ENCODE results near the gene TSC22D1.

Gene TSC22D1

DNA sequence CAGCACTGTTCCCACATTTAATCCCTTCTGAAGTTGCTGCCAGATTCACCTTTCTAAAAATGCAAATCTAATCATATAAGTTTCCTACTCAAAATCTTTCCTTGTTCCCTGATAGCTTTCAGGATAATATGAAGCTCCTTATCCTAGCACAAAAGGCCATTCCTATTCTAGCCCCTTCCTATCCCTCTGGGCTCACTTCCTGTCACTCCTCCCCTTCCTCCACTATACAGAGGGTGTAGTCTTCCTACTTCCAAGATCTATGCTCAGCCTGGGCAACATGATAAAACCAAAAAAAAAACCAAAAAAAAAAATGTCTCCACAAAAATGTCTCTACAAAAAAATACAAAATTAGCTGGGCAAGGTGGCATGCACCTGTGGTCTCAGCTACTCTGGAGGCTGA, 78.3 kb downstream of the TSC22D1 start:
- H3K27me3 ChIP-seq (ENCODE audit: control insufficient read depth, insufficient read depth, low read length): no peaks in the 10 kb centered on the region
- no peak overlapping the region for H3K4me3 ChIP-seq (ENCODE audit: low read length)
- H3K36me3 ChIP-seq (ENCODE audit: control insufficient read depth, insufficient read depth, low read length): no peaks in the 10 kb centered on the region
- no peak overlapping the region for H3K9ac ChIP-seq (ENCODE audit: low read length)
- H3K4me1 ChIP-seq (ENCODE audit: control insufficient read depth, insufficient read depth, low read length): no peaks in the 10 kb centered on the region
- no peaks in the 10 kb centered on the region for H3K9me3 ChIP-seq (ENCODE audit: control insufficient read depth, low read length)

DNA sequence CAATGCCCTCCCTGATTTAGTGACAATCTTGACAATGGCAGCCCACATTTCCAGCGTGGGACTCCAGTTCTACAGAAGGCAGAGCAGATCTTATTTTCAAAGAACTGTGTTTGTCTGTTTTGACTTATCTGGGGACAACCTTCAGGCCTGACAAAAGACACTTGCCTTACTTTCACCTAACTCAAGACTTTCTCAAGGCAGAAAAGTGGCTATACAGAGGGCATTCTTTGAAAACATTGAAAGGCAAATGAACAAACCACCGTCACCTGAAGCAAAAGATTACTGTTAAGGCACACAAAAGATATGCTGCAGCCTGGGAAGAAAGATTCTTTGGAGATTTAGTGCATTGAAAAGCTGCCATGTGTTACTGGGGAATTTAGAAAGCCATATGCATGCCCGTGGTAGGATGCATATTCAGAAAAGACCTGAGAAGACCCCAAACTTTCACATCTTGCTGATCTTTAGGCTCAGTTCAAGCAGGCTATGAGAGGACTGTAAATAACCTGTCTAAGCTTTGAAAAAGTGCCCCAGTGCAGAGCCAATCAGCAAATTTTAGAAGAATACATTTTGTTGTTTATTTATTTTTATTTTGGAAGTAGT, 82.8 kb downstream of the TSC22D1 start:
- H3K36me3 ChIP-seq (ENCODE audit: control insufficient read depth, insufficient read depth, low read length): no peaks in the 10 kb centered on the region

DNA sequence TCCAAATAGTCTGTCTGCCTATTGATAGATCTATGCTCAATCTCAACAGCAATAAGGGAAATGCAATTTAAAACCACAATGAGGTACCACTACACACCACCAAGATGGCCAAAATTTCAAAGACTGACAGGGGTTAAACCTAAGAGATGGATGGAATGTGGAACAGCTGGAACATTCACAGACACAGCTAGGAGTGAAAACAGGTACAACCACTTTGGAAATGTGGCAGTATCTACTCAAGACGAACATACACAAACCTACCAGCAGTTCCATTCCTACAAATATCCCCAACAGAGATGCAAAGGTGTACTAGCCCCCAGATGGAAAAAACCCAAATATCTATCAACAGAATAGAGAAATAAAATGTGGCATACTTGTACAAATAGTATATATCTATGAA, 86.4 kb downstream of the TSC22D1 start:
- Histone ChIP-seq H3K4me3 (ENCODE audit: low read length) (no peak overlapping the region), H3K9me3 (ENCODE audit: control insufficient read depth, low read length) (no peaks in the 10 kb centered on the region), H3K27me3 (ENCODE audit: control insufficient read depth, insufficient read depth, low read length) (no peaks in the 10 kb centered on the region), H3K4me1 (ENCODE audit: control insufficient read depth, insufficient read depth, low read length) (no peaks in the 10 kb centered on the region), H3K36me3 (ENCODE audit: control insufficient read depth, insufficient read depth, low read length) (no peaks in the 10 kb centered on the region), H3K9ac (ENCODE audit: low read length) (no peak overlapping the region)

More for the DNA sequence above, 82.8 kb downstream of the TSC22D1 start:
- Histone ChIP-seq H3K9me3 (ENCODE audit: control insufficient read depth, low read length) (no peaks in the 10 kb centered on the region), H3K4me1 (ENCODE audit: control insufficient read depth, insufficient read depth, low read length) (no peaks in the 10 kb centered on the region), H3K4me3 (ENCODE audit: low read length) (no peak overlapping the region), H3K27me3 (ENCODE audit: control insufficient read depth, insufficient read depth, low read length) (no peaks in the 10 kb centered on the region), H3K9ac (ENCODE audit: low read length) (no peak overlapping the region)

DNA sequence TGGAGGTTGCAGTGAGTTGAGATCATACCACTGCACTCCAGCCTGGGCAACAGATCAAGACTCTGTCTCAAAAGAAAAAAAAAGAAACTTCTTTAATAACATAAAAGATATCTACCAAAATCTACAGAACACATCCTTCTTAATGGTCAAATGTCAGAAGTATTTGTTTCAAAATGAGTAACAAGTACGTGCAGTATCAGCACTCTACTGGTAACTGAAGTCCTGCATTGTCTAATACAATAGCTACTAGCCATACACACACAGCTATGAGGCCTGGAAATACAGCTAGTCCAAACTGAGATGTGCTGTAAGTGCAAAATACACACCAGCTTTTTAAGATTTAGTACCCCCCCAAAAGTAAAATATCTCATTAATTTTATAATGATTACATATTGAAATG, 88.1 kb downstream of the TSC22D1 start:
- Histone ChIP-seq H3K36me3 (ENCODE audit: control insufficient read depth, insufficient read depth, low read length) (no peaks in the 10 kb centered on the region), H3K9ac (ENCODE audit: low read length) (no peak overlapping the region), H3K4me1 (ENCODE audit: control insufficient read depth, insufficient read depth, low read length) (no peaks in the 10 kb centered on the region), H3K4me3 (ENCODE audit: low read length) (no peak overlapping the region), H3K27me3 (ENCODE audit: control insufficient read depth, insufficient read depth, low read length) (no peaks in the 10 kb centered on the region), H3K9me3 (ENCODE audit: control insufficient read depth, low read length) (no peaks in the 10 kb centered on the region)

DNA sequence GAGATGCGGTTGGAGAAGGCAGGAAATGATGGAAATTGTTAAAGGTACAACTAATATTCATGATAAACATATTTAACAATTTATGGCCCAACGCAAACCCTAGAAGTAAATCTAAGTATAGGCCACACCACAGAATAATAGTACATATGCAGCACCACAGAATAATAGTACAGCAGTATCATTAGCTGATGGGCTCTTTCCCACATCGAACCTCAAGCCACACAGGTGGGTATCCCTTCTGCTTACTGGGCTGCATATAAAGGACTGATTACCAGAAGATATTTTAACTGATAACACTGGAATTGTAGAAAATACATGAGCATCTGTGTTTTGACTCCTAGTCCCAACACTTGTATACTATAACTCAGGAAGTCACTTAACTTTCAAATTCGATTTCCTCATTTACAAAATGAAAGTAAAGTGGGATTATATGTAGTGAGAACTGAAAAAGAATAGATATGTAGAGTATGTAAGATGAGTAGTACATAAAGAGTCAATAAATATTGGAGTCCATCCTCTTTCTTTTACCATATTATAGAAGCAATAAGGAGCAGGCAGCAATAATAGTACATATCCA, 91.5 kb downstream of the TSC22D1 start:
- H3K4me1 ChIP-seq (ENCODE audit: control insufficient read depth, insufficient read depth, low read length): no peaks in the 10 kb centered on the region
- no peaks in the 10 kb centered on the region for H3K27me3 ChIP-seq (ENCODE audit: control insufficient read depth, insufficient read depth, low read length)
- H3K9ac ChIP-seq (ENCODE audit: low read length): no peak overlapping the region
- H3K36me3 ChIP-seq (ENCODE audit: control insufficient read depth, insufficient read depth, low read length): no peaks in the 10 kb centered on the region
- no peak overlapping the region for H3K4me3 ChIP-seq (ENCODE audit: low read length)
- no peaks in the 10 kb centered on the region for H3K9me3 ChIP-seq (ENCODE audit: control insufficient read depth, low read length)

DNA sequence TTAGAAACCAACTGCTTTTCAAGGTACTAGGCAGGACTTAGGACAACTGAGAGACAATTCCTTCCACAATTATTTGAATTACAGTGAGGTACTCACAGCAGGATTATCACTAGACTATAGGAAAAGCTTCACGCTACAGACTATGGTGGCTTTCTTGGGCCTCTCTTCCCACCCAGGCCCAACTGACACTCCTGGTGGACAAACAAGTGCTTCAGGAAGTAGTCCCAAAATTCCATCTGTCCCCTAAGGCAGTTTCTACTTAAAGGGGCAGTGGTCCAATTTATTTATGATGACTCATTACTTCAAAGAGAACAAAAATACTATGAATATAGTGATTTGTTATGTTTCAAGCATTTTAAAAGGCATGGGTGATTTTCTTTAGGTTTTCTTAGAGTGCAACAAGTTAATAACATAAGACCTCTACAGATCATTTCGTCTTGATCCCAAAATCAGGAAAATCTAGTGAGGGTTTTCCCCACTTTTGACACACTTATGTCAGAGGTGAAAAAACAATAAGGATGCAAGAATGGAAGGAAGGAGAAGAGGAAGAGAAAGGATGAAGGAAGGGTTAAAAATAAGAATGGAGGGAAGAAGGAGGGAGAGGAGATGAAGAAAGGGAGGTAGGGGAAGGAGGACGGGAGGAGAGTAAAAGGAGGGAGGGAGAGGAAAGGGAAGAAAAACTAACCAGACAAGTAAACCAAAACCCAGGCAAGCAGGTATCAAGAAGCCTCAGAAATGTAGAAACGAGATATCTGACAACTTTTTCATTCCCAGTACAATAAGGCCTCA, 101.8 kb downstream of the TSC22D1 start:
- no peak overlapping the region for H3K4me3 ChIP-seq (ENCODE audit: low read length)
- H3K9me3 ChIP-seq (ENCODE audit: control insufficient read depth, low read length): no peaks in the 10 kb centered on the region
- H3K9ac ChIP-seq (ENCODE audit: low read length): no peak overlapping the region
- peaks cover 7% of the 10 kb centered on the region for H3K4me1 ChIP-seq (ENCODE audit: control insufficient read depth, insufficient read depth, low read length)
- H3K36me3 ChIP-seq (ENCODE audit: control insufficient read depth, insufficient read depth, low read length): no peaks in the 10 kb centered on the region
- no peaks in the 10 kb centered on the region for H3K27me3 ChIP-seq (ENCODE audit: control insufficient read depth, insufficient read depth, low read length)

DNA sequence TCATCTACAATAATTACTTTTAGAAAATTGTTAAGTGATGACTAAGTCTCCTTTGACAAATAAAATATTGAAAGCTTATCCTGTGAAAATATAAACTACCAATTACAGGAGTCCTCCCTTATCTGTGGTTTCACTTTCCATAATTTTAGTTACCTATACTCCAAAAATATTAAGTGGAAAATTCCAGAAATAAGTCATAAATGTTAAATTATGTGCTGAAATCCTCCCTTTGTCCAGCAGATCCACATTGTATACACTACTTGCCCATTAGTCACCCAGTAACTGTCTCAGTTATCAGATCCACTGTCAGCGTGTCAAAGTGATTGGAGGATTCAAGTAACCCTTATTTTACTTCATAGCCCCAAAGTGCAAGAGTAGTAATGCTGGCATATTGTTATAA, 104.4 kb downstream of the TSC22D1 start:
- no peak overlapping the region for H3K4me3 ChIP-seq (ENCODE audit: low read length)
- H3K9me3 ChIP-seq (ENCODE audit: control insufficient read depth, low read length): no peaks in the 10 kb centered on the region
- H3K4me1 ChIP-seq (ENCODE audit: control insufficient read depth, insufficient read depth, low read length): peaks cover 7% of the 10 kb centered on the region
- no peak overlapping the region for H3K9ac ChIP-seq (ENCODE audit: low read length)
- H3K36me3 ChIP-seq (ENCODE audit: control insufficient read depth, insufficient read depth, low read length): no peaks in the 10 kb centered on the region
- no peaks in the 10 kb centered on the region for H3K27me3 ChIP-seq (ENCODE audit: control insufficient read depth, insufficient read depth, low read length)

DNA sequence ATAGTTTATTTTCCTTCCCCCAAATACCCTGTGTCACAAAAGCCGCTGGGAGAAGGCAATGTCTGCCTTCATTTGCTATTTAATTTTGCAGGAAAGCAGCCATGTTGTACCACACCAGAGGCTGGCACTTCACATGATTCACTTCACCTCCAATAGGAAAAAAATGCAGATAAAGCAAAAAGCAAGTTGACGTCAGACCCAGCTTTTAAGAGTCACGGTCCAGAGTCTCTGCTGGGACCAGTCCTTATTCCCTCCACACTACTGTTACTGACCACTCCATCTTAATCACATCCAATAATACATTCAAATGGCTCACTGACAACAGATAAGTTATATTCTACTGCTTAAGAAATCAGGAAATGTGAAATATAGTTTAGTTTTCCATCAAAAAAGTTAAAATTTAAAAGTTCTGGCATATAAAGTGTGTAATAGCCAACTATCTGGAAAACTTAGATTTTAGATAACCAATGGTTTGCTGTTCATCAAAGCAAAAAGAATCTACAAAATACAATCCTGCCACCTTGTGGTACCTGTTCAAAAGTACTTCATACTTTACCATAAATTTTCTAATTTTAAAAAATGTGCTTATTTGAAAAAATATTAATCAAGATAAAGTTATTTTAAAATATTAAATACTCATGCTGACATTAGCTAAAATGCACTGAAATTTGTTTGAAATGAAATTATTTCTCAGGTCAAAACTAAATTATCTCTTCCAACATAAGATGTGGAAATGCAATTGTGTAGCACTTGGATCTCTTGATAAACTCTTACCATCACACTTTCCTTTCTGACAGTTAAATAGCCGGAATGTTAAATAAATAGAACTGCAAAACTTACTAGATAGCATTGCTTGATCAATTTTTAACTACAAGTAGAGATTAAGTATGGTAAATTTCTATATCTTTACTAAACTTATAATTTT, 105.2 kb downstream of the TSC22D1 start:
- H3K4me1 ChIP-seq (ENCODE audit: control insufficient read depth, insufficient read depth, low read length): peaks cover 7% of the 10 kb centered on the region
- no peak overlapping the region for H3K9ac ChIP-seq (ENCODE audit: low read length)
- H3K27me3 ChIP-seq (ENCODE audit: control insufficient read depth, insufficient read depth, low read length): no peaks in the 10 kb centered on the region
- H3K36me3 ChIP-seq (ENCODE audit: control insufficient read depth, insufficient read depth, low read length): no peaks in the 10 kb centered on the region
- no peaks in the 10 kb centered on the region for H3K9me3 ChIP-seq (ENCODE audit: control insufficient read depth, low read length)
- H3K4me3 ChIP-seq (ENCODE audit: low read length): no peak overlapping the region

DNA sequence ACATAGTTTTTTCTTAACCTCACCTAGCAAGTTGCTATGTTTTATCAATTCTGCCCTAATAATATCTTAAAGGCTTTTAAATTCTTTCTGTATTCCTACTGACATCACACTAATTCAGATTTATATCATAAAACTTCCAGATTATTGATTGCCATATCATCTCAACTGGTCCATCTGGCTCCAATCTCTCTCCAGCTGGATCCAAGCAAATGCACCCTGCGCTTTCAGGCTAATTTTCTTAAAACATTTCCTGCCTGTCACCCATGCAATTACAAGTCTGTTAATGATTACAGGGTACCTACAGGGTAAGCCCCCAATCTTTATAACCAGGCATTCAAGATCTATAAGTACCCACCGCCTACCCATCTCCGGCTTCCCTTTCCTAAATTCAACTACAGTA, 107.3 kb downstream of the TSC22D1 start:
- Histone ChIP-seq H3K9ac (ENCODE audit: low read length) (no peak overlapping the region), H3K36me3 (ENCODE audit: control insufficient read depth, insufficient read depth, low read length) (no peaks in the 10 kb centered on the region), H3K9me3 (ENCODE audit: control insufficient read depth, low read length) (no peaks in the 10 kb centered on the region), H3K4me3 (ENCODE audit: low read length) (no peak overlapping the region), H3K27me3 (ENCODE audit: control insufficient read depth, insufficient read depth, low read length) (no peaks in the 10 kb centered on the region), H3K4me1 (ENCODE audit: control insufficient read depth, insufficient read depth, low read length) (no peaks in the 10 kb centered on the region)

DNA sequence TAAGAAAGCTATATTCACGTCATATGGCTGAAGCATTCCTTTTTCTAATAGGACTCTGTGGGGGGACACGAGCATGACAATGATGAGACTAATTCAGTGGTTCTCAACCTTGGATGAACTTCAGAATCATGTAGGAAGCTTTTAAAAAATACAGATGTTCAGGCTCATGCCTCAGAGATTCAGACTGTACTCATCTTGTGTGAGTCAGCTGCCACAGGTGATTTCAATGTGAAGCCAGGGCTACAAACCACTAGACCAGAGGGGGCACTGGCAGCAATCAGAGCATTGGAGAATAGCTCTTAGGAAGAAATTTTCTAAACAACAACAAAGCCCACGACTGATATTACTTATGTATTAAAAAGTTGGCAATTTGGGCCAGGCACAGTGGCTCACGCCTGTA, 110.8 kb downstream of the TSC22D1 start:
- no peaks in the 10 kb centered on the region for H3K4me1 ChIP-seq (ENCODE audit: control insufficient read depth, insufficient read depth, low read length)
- no peaks in the 10 kb centered on the region for H3K36me3 ChIP-seq (ENCODE audit: control insufficient read depth, insufficient read depth, low read length)
- no peak overlapping the region for H3K9ac ChIP-seq (ENCODE audit: low read length)
- no peaks in the 10 kb centered on the region for H3K9me3 ChIP-seq (ENCODE audit: control insufficient read depth, low read length)
- no peak overlapping the region for H3K4me3 ChIP-seq (ENCODE audit: low read length)
- H3K27me3 ChIP-seq (ENCODE audit: control insufficient read depth, insufficient read depth, low read length): no peaks in the 10 kb centered on the region

DNA sequence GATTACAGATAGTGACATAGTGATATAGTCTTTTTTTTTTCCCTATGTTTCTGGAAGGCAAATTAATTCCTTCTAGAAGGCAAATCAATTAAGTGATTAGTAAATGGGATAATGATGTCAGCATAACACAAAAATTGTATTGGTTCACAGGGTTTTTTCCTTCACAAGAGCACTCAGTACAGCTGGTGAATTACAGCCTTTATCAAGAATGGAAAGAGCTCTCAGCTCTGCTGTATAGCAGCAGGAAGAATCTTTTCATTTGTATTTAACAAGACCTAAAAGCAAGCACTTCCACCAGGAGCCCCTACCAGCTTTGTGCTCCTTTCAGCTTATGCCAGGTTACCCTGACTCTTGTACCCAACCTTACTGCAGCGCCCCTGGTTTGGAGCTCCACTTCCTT, 111.7 kb downstream of the TSC22D1 start:
- Histone ChIP-seq H3K36me3 (ENCODE audit: control insufficient read depth, insufficient read depth, low read length) (no peaks in the 10 kb centered on the region), H3K9ac (ENCODE audit: low read length) (no peak overlapping the region), H3K4me1 (ENCODE audit: control insufficient read depth, insufficient read depth, low read length) (no peaks in the 10 kb centered on the region), H3K4me3 (ENCODE audit: low read length) (no peak overlapping the region), H3K9me3 (ENCODE audit: control insufficient read depth, low read length) (no peaks in the 10 kb centered on the region), H3K27me3 (ENCODE audit: control insufficient read depth, insufficient read depth, low read length) (no peaks in the 10 kb centered on the region)

DNA sequence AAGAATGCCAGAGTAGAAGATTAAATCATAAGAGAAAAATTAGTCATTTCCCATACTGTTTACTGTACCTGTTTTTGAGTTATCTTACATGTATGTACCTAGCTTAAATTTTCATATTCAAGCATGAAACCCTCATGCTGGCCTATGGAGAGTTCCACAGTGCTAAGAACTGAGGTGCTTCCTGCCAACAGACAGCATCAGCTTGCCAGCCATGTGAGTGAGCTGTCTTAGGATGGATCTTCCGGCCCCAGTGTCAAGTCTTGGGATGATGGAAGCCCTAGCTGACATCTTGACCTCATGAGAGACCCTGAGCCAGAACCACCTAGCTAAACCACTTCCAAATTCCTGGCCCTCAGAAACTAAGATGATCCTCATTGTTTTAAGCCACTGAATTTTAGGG, 112.4 kb downstream of the TSC22D1 start:
- Histone ChIP-seq H3K36me3 (ENCODE audit: control insufficient read depth, insufficient read depth, low read length) (no peaks in the 10 kb centered on the region), H3K27me3 (ENCODE audit: control insufficient read depth, insufficient read depth, low read length) (no peaks in the 10 kb centered on the region), H3K9ac (ENCODE audit: low read length) (no peak overlapping the region), H3K9me3 (ENCODE audit: control insufficient read depth, low read length) (no peaks in the 10 kb centered on the region), H3K4me1 (ENCODE audit: control insufficient read depth, insufficient read depth, low read length) (no peaks in the 10 kb centered on the region), H3K4me3 (ENCODE audit: low read length) (no peak overlapping the region)

Measured in mucosa of stomach (tissue), 1 donor.